A549 treated with Hydrocortisone at 1 μM for 4 hours (cell line): ENCODE data around the gene FMO1. TPM values are rescaled to one million over a fixed set of nuclear protein-coding genes. Genes with fewer than 3 reads are reported as not detected.

Source experiments
- total RNA-seq: library from RNA; stranded (reverse); fragments of 200-300 nt; extraction: Qiagen RNA extraction; gene quantifications from 5 replicates; pipeline ENCODE4 v1.2.3, GENCODE V29; 2022

The FMO1 gene, protein sequence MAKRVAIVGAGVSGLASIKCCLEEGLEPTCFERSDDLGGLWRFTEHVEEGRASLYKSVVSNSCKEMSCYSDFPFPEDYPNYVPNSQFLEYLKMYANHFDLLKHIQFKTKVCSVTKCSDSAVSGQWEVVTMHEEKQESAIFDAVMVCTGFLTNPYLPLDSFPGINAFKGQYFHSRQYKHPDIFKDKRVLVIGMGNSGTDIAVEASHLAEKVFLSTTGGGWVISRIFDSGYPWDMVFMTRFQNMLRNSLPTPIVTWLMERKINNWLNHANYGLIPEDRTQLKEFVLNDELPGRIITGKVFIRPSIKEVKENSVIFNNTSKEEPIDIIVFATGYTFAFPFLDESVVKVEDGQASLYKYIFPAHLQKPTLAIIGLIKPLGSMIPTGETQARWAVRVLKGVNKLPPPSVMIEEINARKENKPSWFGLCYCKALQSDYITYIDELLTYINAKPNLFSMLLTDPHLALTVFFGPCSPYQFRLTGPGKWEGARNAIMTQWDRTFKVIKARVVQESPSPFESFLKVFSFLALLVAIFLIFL
- total RNA-seq, result not detected in 5 replicates

DNA sequence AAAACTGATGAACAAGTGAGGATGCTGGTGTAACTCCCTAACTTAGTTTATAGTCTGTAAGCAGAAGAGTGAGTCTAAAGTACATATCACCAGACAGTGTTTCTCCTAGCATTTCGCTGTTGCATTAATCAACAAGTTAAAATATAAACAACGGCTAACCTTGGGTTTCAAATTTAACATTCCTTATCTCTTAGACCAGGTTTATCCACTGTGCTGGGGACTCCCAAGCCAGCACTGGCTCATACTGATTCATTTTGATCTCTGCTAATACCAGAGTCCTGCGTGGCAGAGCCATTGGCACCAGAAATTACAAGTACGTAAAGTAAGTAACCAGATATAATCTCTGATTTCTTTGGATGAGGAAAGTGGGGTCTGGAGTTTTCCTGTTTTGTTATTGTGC lies at the start of gene FMO1:
Gene FMO1 (plus strand): TSS at position 193 of the 400 bp plus-strand sequence. CDS start 9,594 bp downstream, outside the sequence.

DNA sequence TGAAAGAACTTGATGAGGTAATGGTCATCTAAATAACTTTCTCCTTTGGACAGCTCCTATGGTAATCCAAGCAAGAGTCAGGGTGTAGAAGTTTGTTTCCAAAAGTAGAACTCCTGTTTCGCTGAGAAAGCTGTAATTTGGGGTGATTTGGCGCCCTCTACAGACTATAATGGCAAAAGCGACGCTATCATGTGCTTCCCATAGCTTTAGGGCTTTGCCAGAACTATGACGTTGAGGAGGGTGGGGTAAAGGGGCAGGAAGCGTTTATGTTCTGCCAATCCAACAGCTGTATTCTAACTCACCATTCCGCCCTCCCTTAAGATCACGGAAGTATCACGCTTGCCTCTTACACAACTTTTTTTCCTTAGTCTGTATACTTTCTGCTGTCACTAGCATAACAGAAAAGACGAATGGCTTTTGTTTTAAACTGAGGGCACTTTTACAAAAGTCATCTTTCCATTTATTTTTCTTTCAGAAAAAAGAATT lies 65.6 kb downstream of the FMO1 start, which contains the start of gene FMO4:
Gene FMO4 (plus strand): TSS at position 349 of the 486 bp plus-strand sequence. CDS start 5,643 bp downstream, outside the sequence.

Other genes starting within 250 kb of the FMO1 start
- not detected in 5 replicates for gene FMO3, start 157.6 kb upstream of the FMO1 start, total RNA-seq
- gene FMO2, start 63.2 kb upstream of the FMO1 start, total RNA-seq, result not detected in 5 replicates
- gene FMO4, start 65.7 kb downstream of the FMO1 start, total RNA-seq, result 0.27 to 0.67 TPM (median 0.43 TPM) in 5 replicates
- gene PRRC2C, start 237.0 kb downstream of the FMO1 start, total RNA-seq, result 58.5 to 90.6 TPM (median 71.0 TPM) in 5 replicates